NCI-H2029 (cell line): ENCODE data around the gene DCANP1.

ENCODE experiments used
- DNase-seq: peaks from one replicate; lab custom pipeline; 2025; lab: John Stamatoyannopoulos, UW

The DCANP1 gene

GRCh38 chr5:135441350-135441831 is 5.8 kb downstream of the DCANP1 start:
- no peak for DNase-seq

- no peak for DNase-seq
Measured at GRCh38 chr5:135440916-135441315, 6.2 kb downstream of the DCANP1 start.

GRCh38 chr5:135439231-135440205 is 7.6 kb downstream of the DCANP1 start:
- no peak for DNase-seq

GRCh38 chr5:135438636-135439221 is 8.4 kb downstream of the DCANP1 start:
- no peak for DNase-seq

GRCh38 chr5:135437796-135438560 is 9.2 kb downstream of the DCANP1 start:
- DNase-seq: peak; percentile 96

- DNase-seq: no peak
Measured at GRCh38 chr5:135437422-135437795, 9.7 kb downstream of the DCANP1 start.

- DNase-seq: no peak
Measured at GRCh38 chr5:135436951-135437418, 10.2 kb downstream of the DCANP1 start.

GRCh38 chr5:135435467-135436330 is 11.4 kb downstream of the DCANP1 start:
- DNase-seq: no peak

GRCh38 chr5:135434591-135435466 is 12.3 kb downstream of the DCANP1 start:
- DNase-seq: no peak

GRCh38 chr5:135433681-135434426 is 13.3 kb downstream of the DCANP1 start:
- no peak for DNase-seq

GRCh38 chr5:135432113-135432512 is 15.0 kb downstream of the DCANP1 start:
- DNase-seq: no peak

- DNase-seq: no peak
Measured at GRCh38 chr5:135430135-135430437, 17.1 kb downstream of the DCANP1 start.

- DNase-seq: peak; percentile 48
Measured at GRCh38 chr5:135429301-135430134, 17.6 kb downstream of the DCANP1 start.

- DNase-seq: no peak
Measured at GRCh38 chr5:135428586-135428985, 18.6 kb downstream of the DCANP1 start.

- peak; percentile 56 for DNase-seq
Measured at GRCh38 chr5:135426102-135427082, 20.8 kb downstream of the DCANP1 start.

- DNase-seq: no peak
Measured at GRCh38 chr5:135425641-135426040, 21.5 kb downstream of the DCANP1 start.

- DNase-seq: no peak
Measured at GRCh38 chr5:135423846-135424168, 23.3 kb downstream of the DCANP1 start.
